ENCODE data around the gene APBB1. TPM values are rescaled to one million over a fixed set of nuclear protein-coding genes. Genes with fewer than 3 reads are reported as not detected.

APBB1 gene
- total RNA-seq, result 53.4 and 69.9 TPM in 2 replicates

GRCh38 chr11:6419009-6419631 lies at the start of gene APBB1:
Gene APBB1 (minus strand): TSS chr11:6419094. CDS start chr11:6411347, 7,747 bp downstream.

GRCh38 chr11:6440906-6441358 lies 22.0 kb upstream of the APBB1 start, which contains the start of gene HPX:
Gene HPX (minus strand): TSS chr11:6440987. CDS start chr11:6440963, 24 bp downstream.

GRCh38 chr11:6389905-6390717 lies 28.8 kb downstream of the APBB1 start, which contains the start of gene SMPD1:
Gene SMPD1 (plus strand): TSS chr11:6390474. CDS start chr11:6390599, 125 bp downstream.

Other genes starting within 250 kb of the APBB1 start
- not detected in 2 replicates for gene OR52B2, start 248.8 kb downstream of the APBB1 start, total RNA-seq
- not detected in 2 replicates for gene OR52W1, start 219.9 kb downstream of the APBB1 start, total RNA-seq
- gene C11orf42, start 213.5 kb downstream of the APBB1 start, total RNA-seq, result not detected in 2 replicates
- 6.0 and 6.3 TPM in 2 replicates for gene FHIP1B, start 184.5 kb downstream of the APBB1 start, total RNA-seq
- gene CNGA4, start 180.0 kb downstream of the APBB1 start, total RNA-seq, result 0.09 and 0.16 TPM in 2 replicates
- 0.09 TPM in 1 of 2 replicates, not detected in the other for gene CCKBR, start 159.3 kb downstream of the APBB1 start, total RNA-seq
- 133 and 181 TPM in 2 replicates for gene CAVIN3, start 98.6 kb downstream of the APBB1 start, total RNA-seq
- gene SMPD1, start 28.6 kb downstream of the APBB1 start, total RNA-seq, result 40.0 and 41.3 TPM in 2 replicates
- gene HPX, start 21.9 kb upstream of the APBB1 start, total RNA-seq, result 0.63 and 0.77 TPM in 2 replicates
- 27.4 and 42.2 TPM in 2 replicates for gene TRIM3, start 54.8 kb upstream of the APBB1 start, total RNA-seq
- gene ARFIP2, start 62.2 kb upstream of the APBB1 start, total RNA-seq, result 40.8 and 48.5 TPM in 2 replicates
- 30.8 and 31.7 TPM in 2 replicates for gene TIMM10B, start 62.4 kb upstream of the APBB1 start, total RNA-seq
- 6.1 and 6.4 TPM in 2 replicates for gene DNHD1, start 78.2 kb upstream of the APBB1 start, total RNA-seq
- gene RRP8, start 184.5 kb upstream of the APBB1 start, total RNA-seq, result 5.1 and 6.9 TPM in 2 replicates
- gene ILK, start 184.7 kb upstream of the APBB1 start, total RNA-seq, result 137 and 176 TPM in 2 replicates
- gene TAF10, start 193.1 kb upstream of the APBB1 start, total RNA-seq, result 58.7 and 78.2 TPM in 2 replicates
- gene TPP1, start 200.3 kb upstream of the APBB1 start, total RNA-seq, result 53.4 and 73.6 TPM in 2 replicates
- gene DCHS1, start 236.7 kb upstream of the APBB1 start, total RNA-seq, result 13.7 and 28.4 TPM in 2 replicates